T-helper 2 cell treated with Interferon-gamma antibody and Interleukin-4, amounts not matched to agents 100 ng/mL and 5 ng/mL, for 36 hours (primary cell): Measurements from ENCODE around the gene TRAPPC10. TPM values are rescaled to one million over a fixed set of nuclear protein-coding genes. Genes with fewer than 3 reads are reported as not detected.

Experiments
- intact Hi-C: fragments of 100-400 bp; cut with micrococcal nuclease; formaldehyde crosslinking; loops from one replicate; pipeline ENCODE4 v1.15.1; 2023
- total RNA-seq: library from RNA; stranded (reverse); gene quantifications from 2 replicates; pipeline ENCODE4 v1.2.3, GENCODE V29; 2022

Gene TRAPPC10
- total RNA-seq, 1 donor from 2014 or later, result 70.4 TPM

DNA sequence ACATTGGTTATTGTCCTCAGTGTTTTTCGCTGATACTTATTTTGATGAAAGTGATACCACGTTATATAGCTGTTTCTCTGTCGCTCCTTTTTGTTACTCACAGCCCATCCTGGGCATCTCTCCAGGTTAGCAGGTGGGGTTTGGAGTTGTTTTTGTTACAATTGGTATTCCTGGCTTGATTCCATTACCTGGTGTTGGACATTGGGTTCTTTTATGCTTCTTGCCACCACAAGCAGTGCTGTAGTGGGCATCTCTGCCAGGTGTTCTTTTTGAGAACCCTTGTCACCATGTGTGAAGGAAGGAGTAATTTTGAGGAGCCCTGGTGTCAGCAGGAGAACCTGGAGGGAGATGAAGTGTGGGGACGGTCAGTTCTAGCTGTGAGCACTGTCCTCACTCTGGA is 47.6 kb downstream of the TRAPPC10 start:
- intact Hi-C loops, result no loop called here

DNA sequence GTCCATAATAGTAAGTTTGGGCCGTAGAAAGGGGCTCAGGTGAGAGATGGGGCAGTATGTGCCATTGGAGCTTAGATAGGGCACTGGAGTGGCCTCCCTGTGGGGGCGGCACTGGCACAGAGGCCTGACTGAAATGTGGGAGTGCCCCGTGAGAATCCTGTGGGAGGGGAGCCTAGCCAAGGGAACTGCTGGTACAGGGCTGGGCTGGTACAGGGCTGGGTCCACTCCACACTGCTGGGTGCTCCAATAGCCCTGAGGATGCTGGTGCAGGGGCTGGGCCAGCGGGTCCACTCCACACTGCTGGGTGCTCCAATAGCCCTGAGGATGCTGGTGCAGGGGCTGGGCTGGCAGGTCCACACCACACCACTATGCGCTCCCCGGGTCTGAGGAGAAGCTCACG is 50.3 kb downstream of the TRAPPC10 start:
- intact Hi-C loops, result no loop called here

- intact Hi-C loops, result no loop called here
Measured at GRCh38 chr21:44063151-44063912, 51.2 kb downstream of the TRAPPC10 start.

- intact Hi-C loops, result loop anchor here (1.0 to 2.0 kb wide), 2 partner anchors 18 to 55 kb away; no protein-coding TSS in a partner anchor
Measured at GRCh38 chr21:44064852-44065403, 52.8 kb downstream of the TRAPPC10 start.

DNA sequence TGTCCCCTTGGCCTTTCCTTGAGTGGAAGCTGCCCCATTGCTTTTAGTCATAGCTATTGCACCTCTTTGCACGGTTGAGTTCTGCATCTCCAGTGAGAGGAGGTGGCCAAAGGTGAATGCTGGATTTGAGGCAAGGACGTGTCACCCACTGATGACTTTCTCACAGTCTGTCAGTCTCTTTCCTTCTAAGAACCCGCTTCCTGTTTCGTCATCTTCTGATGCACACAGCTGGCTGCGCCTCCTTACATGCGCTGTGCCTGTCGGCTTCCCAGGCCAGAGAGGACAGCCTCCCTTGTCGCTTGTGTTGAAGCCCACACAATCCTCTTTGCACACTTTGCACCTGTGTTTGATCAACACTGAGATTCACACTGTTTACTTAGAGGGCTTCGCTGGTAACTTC is 53.3 kb downstream of the TRAPPC10 start:
- intact Hi-C loops, result loop anchor here (1.0 to 2.0 kb wide), 2 partner anchors 17 to 55 kb away; no protein-coding TSS in a partner anchor

DNA sequence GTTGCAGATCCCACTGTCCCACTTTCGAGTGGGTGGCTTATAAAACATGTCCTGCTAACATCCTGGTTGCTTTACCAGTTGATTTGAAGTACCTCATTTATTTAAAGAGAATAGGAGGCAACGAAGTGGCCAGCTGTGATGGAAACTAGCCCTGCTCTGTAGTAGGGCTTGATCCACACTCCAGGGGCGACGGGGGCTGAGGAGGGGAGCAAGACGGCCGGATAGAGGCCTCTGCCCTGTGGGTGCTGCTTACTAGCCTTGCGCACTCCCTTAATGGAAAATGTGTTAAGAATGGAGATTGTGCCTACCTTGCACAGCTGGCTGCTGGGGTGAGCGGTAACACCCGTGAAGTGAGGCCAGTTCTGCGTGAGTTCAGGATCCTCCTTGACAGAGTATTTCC is 54.0 kb downstream of the TRAPPC10 start:
- intact Hi-C loops, result no loop called here

- intact Hi-C loops, result no loop called here
Measured at GRCh38 chr21:44067011-44067839, 55.1 kb downstream of the TRAPPC10 start.

DNA sequence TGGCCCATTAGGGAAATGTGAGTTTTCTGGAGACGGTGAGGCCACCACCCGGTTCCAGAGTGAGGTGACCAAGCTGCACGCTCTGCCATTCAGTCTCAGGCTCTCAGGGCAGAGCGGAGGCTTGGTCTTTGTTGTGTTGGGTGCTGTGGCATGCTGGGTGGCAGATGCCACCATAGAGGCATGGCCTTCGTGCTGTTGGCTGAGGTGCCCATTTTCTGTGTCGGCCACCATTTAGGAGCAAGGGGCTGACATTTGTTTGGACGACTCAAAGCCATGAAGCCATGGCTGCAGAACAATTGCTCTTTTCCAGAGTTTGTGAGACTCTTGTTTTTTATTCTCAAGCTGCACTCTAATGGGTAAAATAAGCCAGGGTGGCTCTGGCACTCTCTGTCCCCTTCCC is 58.3 kb downstream of the TRAPPC10 start:
- intact Hi-C loops, result no loop called here

DNA sequence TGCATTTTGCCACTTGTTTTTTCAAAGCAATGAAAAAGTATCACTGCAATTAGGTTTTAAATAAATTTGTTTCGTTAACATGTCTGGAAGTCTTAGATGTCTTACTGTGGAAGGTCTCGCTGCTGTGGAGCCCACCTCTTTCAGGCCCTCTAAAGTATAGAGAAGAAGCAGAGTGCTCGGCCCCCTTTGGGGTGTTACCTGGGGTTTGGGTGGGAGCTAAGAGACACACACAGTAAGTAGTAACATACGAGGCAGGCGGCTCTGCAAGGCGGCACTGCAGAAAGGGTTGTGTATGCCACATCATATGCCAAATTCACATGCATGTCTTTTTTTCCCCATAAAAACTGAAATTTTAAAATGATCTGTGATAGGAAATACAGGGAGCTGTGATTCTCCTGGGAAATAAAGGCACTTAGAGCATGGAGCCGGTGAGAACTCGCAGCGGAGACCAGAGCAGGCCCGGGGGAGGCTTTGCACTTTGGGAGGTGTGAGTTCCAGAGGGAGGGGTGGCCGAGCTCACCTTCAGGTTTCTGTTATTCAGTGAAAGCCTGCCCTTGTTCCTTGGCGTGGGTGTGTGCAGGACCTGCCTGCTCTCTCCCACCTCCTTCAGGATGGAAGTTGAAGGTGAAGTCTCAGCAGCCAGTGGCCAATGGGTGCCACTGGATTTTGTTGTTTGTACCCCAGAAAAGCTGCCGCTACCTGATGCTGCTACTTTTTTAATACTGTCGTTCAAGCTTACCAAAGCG is 59.4 kb downstream of the TRAPPC10 start:
- intact Hi-C loops, result no loop called here

- intact Hi-C loops, result no loop called here
Measured at GRCh38 chr21:44072111-44072510, 60.0 kb downstream of the TRAPPC10 start.

- intact Hi-C loops, result no loop called here
Measured at GRCh38 chr21:44074315-44074958, 62.3 kb downstream of the TRAPPC10 start.

- intact Hi-C loops, result no loop called here
Measured at GRCh38 chr21:44076316-44076715, 64.2 kb downstream of the TRAPPC10 start.

DNA sequence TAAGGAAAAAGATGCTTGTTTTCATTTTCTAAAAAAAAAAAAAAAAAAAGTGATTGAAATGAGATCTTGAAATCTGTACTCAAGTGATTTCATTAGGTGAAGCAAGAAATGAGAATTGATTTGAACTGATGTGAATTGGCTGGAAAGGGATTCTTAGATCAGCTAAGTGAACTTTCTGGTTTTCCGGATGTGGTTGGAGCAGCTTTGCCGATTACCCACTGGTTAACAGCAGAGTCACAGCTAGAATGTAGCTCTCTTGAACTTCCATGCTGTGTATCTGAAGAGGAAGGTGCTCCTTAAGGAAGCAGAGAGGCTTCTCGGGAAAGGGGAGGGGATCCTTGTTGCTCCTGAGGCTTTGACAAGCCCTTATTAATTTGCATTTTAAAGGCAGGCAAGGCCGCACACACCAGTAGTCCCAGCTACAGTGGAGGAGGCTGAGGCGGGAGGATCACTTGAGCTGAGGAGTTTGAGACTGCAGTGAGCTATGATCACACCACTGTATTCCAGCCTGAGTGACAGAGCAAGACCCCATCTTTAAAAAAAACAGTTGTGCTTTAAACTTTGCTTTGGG is 66.4 kb downstream of the TRAPPC10 start:
- intact Hi-C loops, result no loop called here

GRCh38 chr21:44079446-44079845 is 67.3 kb downstream of the TRAPPC10 start:
- intact Hi-C loops, result no loop called here

GRCh38 chr21:44079846-44080245 is 67.7 kb downstream of the TRAPPC10 start:
- intact Hi-C loops, result no loop called here

DNA sequence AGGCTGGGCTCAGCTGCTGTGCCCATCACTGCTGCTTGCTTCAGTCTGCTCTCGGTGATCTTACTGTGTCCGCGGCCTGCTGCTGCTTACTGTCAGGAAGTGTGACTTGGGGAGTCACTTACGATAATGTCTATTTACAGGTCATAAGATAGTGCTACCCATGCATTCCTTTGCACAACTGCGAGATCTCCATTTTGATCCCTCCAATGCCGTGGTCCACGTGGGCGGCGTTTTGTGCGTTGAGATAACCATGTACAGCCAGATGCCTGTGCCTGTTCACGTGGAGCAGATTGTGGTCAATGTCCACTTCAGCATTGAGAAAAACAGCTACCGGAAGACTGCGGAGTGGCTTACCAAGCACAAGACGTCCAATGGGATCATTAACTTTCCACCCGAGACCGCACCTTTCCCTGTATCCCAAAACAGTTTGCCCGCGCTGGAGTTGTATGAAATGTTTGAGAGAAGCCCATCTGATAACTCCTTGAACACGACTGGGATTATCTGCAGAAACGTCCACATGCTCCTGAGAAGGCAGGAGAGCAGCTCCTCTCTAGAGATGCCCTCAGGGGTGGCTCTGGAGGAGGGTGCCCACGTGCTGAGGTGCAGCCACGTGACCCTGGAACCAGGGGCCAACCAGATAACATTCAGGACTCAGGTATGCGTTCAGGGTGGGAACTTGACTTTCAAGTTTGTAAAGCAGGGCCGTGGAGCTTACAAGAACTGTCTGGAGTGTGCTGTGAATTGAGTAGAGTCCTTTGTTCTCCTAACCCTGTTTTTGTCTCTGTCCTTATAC is 70.7 kb downstream of the TRAPPC10 start:
- intact Hi-C loops, result loop anchor here (1.0 to 2.0 kb wide), 2 partner anchors 18 to 70 kb away; no protein-coding TSS in a partner anchor

GRCh38 chr21:44083631-44084291 is 71.7 kb downstream of the TRAPPC10 start:
- intact Hi-C loops, result loop anchor here (1.0 to 2.0 kb wide), 2 partner anchors 19 to 70 kb away; no protein-coding TSS in a partner anchor

GRCh38 chr21:44084496-44085241 is 72.6 kb downstream of the TRAPPC10 start:
- intact Hi-C loops, result no loop called here
